Epidermal melanocyte (primary cell): Measurements from ENCODE around the gene MRPL48.
"Not testable (repeated sequence)": the region's sequence is repeated elsewhere in the genome, so short reads cannot be mapped to it uniquely, and the experiment has no call there.

Source experiments
- DNase-seq: peaks from one replicate; pipeline ENCODE4 v3.0.0; 2011; ENCODE audit warnings: low spot score; ENCODE audit not compliant: insufficient read length

MRPL48 gene

GRCh38 chr11:73787643-73788558 lies at the start of gene MRPL48:
MRPL48 (plus strand) TSS chr11:73787874; CDS start chr11:73787972, 98 bp downstream.
- DNase-seq = peak; percentile 96

DNA sequence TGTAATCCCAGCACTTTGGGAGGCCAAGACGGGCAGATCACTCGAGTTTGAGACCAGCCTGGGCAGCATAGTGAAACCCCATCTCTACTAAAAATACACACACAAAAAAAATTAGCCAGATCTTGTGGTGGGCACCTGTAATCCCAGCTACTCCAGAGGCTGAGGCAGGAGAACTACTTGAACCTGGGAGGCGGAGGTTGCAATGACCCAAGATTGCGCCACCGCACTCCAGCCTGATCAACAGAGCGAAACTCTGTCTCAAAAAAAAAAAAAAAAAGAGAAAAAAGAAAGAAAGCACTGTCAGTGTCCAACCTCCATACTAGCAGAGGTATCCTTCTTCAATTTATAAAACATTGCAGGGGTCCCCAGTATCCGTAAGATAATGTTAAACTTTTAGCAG lies 44.6 kb upstream of the MRPL48 start:
- no peak for DNase-seq

GRCh38 chr11:73746701-73747100 lies 41.0 kb upstream of the MRPL48 start:
- DNase-seq = no peak

- DNase-seq = no peak
Measured at GRCh38 chr11:73747762-73748161, 39.9 kb upstream of the MRPL48 start.

DNA sequence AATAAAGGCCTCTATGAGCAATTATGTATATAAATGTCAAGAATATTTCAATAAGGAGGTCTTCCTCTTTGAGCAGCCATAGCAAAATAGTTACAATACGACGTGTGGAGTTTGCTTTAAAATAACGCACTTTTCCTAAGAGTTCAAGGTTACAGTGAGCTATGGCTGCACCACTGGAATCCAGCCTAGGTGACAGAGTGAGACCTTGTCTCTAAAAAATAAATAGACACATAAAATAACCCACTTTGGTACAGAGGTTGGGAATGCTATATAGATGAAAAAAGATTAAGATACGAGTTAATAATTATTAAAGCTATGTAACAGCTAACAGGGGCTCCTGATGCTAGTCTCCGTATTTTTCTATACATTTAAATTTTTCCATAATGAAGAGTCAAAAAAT lies 39.4 kb upstream of the MRPL48 start:
- DNase-seq = no peak

DNA sequence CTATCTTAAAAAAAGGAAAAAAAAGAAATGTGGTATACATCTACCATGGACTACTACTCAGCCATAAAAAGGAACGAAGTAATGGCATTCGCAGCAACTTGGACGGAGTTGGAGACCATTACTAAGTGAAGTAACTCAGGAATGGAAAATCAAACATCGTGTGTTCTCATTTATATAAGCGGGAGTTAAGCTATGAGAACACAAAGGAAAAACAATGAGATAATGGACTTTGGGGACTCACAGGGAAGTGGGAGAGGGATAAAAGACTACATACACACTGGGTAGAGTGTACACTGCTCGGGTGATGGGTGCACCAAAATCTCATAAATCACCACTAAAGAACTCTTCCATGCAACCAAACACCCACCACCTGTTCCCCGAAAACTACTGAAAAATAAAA lies 38.6 kb upstream of the MRPL48 start:
- no peak for DNase-seq

- DNase-seq = no peak
Measured at GRCh38 chr11:73750228-73750627, 37.4 kb upstream of the MRPL48 start.

DNA sequence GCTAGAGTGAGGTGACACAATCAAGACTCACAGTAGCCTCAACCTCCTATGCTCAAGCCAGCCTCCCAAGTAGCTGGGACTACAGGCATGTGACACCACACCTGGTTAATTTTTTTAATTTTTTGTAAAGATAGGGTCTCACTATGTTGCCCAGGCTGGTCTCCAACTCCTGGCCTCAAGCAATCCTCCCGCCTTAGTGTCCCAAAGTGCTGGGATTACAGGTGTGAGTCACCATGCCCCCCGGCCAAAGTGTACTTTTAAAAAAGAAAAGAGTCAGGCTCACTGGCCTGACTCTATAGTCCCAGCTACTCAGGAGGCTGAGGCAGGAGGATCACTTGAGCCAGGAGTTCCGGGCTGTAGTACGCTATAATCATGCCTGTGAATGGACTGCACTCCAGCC lies 36.8 kb upstream of the MRPL48 start:
- not testable (repeated sequence) for DNase-seq

- no peak for DNase-seq
Measured at GRCh38 chr11:73752216-73752867, 35.3 kb upstream of the MRPL48 start.

DNA sequence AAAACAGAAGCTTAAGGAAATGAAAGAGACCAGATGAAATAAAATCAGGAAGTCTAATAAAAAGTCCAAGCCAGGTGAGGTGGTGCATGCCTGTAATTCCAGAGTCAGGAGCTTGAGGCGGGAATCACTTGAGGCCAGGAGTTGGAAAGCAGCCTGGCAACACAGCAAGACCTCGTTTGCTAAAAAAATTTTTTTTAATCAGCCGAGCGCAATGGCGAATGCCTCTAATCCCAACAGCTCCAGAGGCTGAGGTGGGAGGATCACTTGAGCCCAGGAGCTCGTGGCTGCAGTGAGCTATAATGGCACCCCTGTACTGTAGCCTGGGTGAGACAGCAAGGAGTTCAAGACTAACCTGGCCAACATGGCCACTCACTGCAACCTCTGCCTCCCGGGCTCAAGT lies 34.8 kb upstream of the MRPL48 start:
- no peak for DNase-seq

DNA sequence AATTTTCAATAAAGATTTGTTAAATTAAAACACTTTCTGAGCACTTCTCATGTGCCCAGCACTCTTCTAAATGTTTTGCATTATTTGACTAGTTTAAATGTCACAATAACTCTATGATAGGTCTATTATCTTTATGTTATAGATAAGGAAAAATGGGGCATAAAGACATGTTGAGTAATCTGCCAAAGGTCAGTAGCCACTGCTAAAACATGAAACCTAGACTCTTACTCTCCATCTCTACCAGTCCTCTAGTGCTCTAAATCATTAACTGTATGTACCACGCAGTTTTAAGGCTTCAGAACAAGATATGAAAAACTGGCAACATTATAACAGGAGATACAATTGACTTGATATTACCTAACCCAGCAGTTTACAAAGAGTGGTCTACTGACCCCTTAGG lies 33.7 kb upstream of the MRPL48 start:
- DNase-seq = no peak

DNA sequence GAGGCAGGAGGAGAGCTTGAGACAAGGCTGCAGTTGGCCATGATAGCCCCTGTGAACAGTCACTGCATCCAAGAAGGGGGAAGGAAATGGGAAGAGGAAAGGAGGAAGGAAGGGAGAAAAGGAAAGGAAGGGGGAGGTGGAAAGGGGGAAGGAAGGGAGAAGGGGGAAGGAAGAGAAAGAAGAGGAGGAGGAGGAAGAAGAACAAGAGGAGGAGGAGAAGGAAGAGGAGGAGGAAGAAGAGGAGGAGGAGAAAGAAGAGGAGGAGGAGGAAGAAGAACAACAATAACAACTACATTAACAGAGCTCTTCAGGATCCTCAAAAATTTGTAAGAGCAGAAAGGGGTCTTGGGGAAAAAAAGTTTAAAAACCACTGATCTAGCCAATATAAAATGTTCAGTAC lies 32.0 kb upstream of the MRPL48 start:
- DNase-seq = no peak

DNA sequence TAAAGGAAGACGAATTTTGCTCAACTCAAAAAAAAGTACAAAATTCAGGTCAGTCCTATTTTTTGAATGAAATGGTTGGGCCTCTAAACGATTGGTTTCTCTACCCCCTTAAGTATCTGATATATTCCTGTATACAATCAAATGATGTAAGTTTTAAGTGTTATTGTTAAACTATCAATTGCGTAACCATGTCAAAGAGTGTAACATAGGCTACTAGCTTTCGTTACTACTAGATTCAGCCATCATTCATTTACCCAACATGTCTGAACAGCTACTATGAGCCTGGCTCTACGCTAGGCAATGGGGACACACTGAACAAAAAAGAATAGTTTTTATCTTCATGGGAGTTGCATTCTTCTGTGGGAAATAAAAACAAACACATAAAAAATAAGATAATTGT lies 30.1 kb upstream of the MRPL48 start:
- no peak for DNase-seq

GRCh38 chr11:73758451-73758850 lies 29.2 kb upstream of the MRPL48 start:
- DNase-seq = no peak

GRCh38 chr11:73759610-73760134 lies 28.0 kb upstream of the MRPL48 start:
- DNase-seq = no peak

DNA sequence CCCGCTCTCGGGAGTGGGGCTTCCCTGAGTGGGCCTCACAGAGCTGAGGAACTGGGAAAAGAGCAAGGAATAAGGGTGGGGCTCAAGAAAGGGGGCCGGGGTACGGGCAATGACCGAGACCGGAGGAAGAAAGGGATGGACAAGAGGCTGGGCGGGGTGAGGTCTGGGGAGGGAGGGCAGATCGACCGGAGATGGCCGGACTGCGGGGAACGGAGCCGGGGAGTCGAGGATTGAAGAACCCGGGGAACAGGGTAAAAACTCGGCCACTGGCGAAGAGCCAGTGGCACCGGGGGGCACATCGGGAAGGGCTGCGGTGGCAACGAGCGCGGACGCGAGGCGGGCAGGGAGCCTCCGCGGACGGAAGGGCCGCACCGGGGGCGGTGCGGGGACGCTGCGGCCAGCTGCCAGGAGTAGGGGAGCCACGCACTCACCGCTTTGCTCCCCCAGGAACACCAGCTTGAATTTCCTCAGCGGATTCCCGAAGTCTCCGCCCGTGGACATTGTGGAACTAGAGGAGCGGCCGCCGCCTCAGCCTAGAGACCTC lies 27.5 kb upstream of the MRPL48 start:
- no peak for DNase-seq

- peak; percentile 95 for DNase-seq
Measured at GRCh38 chr11:73760679-73761402, 26.8 kb upstream of the MRPL48 start, which contains the start of gene RAB6A. RAB6A (minus strand) TSS chr11:73761074; CDS start chr11:73760635, 439 bp downstream.

GRCh38 chr11:73761403-73761945 lies 26.2 kb upstream of the MRPL48 start:
- DNase-seq = no peak

DNA sequence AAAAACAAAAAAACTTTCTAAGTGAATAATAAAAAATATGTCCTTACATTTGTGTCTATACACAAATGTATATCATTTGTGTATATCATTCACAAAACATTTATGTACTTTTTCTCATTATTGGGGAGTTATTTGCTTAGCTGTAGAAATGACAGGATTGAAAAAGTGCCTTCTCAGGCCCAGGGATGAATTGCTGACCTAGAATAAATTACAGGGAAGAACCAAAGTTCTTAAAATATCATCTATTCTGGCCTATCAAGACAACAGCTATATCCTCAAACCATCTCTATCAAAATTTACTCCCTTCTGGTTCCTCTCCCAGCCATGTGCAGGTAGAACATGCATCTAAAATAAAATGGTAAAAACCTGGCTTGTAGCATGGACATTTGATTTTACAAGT lies 24.9 kb upstream of the MRPL48 start:
- DNase-seq = no peak

GRCh38 chr11:73766763-73767162 lies 20.9 kb upstream of the MRPL48 start:
- DNase-seq = no peak

GRCh38 chr11:73770811-73771210 lies 16.9 kb upstream of the MRPL48 start:
- not testable (repeated sequence) for DNase-seq
